Stimulated activated CD8-positive, alpha-beta memory T cell treated with anti-CD3 and anti-CD28 coated beads, Interleukin-4, amount 100 ng/mL, for 48 hours (primary cell): ENCODE results near the gene KLF7.
"Not testable (repeated sequence)": the region's sequence is repeated elsewhere in the genome, so short reads cannot be mapped to it uniquely, and the experiment has no call there.

Experiments
- DNase-seq: peaks from one replicate; pipeline ENCODE4 v3.0.0-alpha.2; 2020

Gene KLF7

DNA sequence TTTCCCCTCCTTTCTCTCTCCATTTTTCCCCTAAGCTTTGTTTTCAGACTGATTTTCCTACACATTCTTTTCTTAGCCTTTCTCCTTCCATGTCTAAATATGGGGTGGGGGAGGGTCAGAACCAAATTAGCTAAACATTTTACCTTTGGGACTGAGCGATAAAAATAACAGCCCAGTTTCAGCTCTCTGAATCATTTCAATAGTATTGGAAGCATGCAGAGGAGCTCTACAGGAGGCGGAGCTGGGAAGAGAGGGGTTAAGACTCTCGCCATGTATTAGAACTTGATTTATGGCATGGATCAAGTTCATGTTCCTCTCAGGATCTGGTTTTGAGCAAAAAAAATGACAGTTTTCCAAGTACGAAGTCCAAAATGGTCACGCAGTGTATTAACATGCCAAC is 117.3 kb downstream of the KLF7 start:
- no peak for DNase-seq

DNA sequence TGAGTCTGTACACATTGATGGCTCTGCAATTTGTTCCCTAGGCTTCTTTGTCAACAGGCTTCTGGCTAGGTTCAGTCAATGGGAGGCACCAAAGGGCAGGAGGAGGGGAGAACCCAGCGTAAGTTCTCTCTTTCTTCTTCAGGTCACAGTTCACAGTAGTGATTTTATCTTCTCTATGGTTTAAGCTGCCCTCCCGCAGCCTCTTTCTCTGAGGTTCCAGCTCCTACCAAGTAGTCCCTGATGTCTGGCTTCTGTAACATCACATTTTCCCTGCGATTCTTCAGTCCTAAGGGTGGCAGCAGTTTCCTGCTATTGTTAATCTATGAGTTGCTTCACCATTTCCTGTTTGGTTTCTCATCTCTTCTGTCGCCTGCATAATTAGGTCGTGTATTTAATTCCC is 119.0 kb downstream of the KLF7 start:
- peak; percentile 27 for DNase-seq

- DNase-seq, result no peak
Observed at GRCh38 chr2:207045531-207045930, 120.2 kb downstream of the KLF7 start.

DNA sequence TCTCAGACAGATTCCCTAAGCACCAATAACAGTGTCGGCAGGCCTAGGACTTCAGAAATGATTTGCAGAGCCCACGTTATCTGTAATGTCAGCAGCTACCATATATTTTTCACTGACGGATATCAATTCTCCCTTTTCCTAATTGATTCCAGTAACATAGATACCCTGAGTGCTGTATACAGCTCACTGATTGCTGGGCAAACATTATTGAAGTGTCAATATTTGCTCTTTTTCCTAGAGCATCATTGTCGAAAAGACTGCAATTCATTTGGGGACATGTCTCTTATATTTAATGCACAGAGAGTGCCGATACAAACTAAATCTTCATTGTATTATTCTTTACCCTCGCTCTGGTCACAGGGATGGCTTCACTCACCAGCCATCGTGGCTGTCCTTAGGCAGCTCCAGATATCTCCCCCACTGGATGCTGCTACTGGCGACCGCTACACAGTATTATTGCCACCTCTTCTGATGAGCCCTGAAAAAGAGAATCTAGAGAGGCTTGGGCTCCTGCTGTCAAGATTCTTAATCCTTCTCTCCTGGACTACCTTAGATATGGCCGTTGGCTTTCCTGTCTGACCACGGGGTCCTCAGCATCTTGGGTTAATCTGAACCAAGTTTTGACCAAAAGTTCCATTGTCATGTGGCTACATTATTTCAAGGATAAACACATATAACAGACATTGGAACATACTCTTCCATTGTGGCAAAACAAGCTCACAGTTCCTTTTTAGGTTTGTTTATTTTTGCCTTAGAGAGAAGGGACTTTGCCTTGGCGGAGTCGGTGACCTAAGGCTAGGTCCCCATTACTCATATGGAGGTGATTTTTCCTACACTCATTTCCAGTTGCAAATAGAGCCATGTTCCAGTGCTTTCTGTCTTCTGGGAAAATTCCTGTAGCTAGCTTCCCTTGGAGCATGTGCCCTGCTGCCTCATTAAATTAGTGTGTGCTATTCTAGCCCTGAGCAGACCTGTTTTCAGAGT is 121.1 kb downstream of the KLF7 start:
- DNase-seq, result no peak

GRCh38 chr2:207042841-207043240 is 122.9 kb downstream of the KLF7 start:
- no peak for DNase-seq

- no peak for DNase-seq
Observed at GRCh38 chr2:207041786-207042554, 123.8 kb downstream of the KLF7 start.

GRCh38 chr2:207041279-207041678 is 124.5 kb downstream of the KLF7 start:
- no peak for DNase-seq

- no peak for DNase-seq
Observed at GRCh38 chr2:207040696-207041095, 125.1 kb downstream of the KLF7 start.

DNA sequence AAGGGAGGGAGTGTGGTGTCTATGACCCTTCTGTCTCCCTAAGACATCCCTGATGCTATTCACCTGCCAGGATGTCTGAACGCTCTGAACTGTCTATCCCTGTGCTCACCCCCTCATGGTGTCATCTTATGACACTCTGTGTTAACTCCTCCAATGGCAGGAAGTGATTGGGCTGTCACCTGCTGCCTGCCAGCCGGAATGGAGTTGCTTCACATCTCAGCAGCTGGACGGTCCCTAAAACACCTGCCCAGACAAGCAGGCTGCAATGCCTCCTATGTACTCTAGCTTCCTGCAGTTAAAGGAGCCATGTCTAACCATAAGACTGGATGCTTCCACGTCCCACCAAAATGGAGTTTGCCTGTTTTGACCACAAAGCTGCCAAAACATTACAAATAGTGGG is 126.5 kb downstream of the KLF7 start:
- DNase-seq, result no peak

DNA sequence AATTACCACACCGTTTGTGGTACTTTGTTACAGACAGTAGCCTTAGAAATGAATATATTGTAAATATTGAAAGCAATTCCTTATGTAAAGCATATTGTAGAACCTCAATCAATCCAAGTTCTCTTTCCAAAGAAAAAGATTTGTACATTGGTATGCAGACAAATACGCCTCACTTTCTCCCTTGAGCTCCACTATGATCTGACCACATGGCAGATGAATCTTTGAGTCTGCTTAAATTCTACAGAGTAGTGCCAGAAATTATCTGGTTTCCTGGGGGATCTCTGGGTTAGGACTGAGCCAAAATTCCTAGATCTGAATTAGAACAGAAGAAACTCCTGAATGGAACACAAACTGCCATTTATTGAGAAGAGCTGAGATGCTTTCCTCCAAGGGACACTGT is 127.4 kb downstream of the KLF7 start:
- no peak for DNase-seq

DNA sequence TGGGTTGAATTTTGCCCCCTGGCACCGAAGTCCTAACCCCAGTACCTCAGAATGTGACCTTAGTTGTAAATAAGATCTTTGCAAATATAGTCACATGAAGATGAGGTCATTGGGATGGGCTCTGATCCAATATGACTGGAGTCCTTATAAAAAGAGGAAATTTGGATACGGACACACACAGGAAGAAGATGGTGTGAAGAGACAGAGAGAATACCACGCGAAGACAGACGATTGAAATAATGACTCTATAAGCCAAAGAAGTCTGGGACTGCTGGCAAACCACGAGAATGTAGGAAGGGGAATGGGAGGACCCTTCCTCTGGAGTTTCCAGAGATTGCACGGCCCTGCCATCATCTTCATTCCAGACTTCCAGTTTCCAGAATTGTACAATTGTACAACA is 127.9 kb downstream of the KLF7 start:
- DNase-seq, result no peak

DNA sequence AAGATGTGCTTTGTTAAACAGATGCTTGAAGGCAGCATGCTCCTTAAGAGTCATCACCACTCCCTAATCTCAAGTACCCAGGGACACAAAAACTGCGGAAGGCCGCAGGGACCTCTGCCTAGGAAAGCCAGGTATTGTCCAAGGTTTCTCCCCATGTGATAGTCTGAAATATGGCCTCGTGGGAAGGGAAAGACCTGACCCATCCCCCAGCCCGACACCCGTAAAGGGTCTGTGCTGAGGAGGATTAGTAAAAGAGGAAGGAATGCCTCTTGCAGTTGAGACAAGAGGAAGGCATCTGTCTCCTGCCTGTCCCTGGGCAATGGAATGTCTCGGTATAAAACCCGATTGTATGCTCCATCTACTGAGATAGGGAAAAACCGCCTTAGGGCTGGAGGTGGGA is 128.7 kb downstream of the KLF7 start:
- DNase-seq, result not testable (repeated sequence)

- DNase-seq, result no peak
Observed at GRCh38 chr2:207035875-207036274, 129.9 kb downstream of the KLF7 start.

- DNase-seq, result no peak
Observed at GRCh38 chr2:207032490-207032889, 133.3 kb downstream of the KLF7 start.
